ENCODE measurements around the gene CMTM8.

The CMTM8 gene

DNA sequence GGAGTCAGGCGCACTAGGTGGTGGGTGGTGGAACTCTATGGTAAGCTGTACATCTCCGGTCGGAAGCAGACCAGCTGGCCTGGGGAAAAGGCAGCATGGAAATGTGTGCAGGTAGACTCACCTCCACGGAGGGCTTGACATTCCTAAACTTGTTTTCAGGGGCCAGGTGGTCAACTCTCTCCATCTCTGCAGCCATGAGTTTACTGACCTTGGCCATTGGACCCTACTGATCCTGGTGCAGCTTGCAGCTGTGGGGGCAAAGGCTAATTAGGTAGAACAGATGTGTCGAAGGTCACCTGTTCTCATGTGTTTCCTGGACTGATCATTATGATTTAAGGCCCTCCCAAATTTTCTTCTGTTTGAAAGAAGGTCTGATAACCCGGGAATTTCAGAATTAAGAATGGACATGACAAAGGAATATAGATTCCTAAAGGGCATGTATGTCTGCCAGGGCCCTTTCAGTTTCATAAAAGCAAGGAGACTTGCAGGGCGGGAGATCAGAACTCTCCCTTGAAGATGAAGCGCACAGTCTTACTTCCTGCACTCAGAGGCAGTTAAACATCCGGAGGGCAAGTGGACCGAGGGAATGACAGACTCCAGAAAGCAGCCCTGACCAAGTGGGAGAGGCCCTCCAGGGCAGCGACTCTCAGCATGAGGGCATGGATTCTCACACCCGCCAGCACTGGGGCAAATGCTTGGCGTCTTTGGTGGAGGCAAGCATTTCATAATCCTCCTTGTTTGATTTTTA lies 97.1 kb downstream of the CMTM8 start:
- DNase-seq (ENCODE audit: low read depth, low spot score) = no peak

DNA sequence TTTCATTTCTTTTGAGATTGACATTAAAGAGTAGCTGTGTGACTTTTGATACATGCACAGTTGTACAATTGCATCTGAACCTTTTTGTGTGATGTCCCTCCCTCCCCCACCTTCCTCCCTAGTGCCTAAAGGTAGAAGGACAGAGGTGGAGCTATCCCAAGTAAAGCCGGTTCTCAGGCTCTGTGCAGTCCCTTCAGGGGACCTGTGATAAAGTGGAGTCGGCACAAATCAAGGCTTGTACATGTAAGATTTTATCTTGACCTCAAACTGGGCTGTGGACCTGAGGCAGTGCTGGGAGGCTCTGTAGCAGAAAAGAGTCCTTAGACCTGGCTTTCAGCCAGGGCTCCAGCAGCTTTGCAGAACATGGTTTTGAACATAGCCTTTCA lies 97.6 kb downstream of the CMTM8 start:
- DNase-seq (ENCODE audit: low read depth, low spot score) = no peak

DNA sequence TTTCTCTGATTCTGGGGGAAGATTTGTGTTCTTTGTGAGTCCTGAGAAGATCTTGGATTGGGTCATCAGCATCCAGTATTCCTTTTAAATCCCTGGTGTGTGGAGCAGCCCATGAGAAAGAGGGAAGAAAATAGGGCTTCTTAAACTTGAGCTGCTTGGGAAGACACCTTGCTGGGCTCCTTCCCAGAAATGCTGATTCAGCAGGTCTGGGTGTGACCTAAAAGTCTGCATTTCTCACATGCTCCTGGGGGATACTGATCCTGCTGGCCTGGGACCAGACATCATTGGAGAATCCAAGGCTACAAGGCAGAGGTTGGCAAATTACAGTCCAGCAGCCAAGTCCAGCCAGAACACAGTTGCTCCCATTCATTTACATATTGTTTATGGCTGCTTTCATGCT lies 99.0 kb downstream of the CMTM8 start:
- DNase-seq (ENCODE audit: low read depth, low spot score) = no peak

DNA sequence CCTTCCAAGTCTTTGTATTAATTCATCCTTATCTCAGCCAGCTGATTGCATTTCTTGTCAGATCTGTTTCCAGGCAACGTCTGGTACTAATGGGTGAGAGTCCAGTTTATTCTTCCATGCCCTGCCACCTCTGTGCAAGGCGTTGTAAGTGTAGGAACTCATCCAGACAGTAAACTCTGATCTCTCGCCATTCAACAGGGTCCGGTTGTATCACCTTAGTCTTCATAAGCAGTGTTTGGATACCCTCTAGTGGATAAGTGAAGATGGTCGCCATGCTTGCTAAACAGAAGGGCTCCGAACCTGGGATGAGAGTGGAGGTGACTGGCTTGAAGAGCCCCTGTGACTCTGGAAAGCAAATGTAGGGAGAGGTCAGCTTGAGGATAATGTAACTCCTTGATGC lies 101.6 kb downstream of the CMTM8 start:
- no peak for DNase-seq (ENCODE audit: low read depth, low spot score)

DNA sequence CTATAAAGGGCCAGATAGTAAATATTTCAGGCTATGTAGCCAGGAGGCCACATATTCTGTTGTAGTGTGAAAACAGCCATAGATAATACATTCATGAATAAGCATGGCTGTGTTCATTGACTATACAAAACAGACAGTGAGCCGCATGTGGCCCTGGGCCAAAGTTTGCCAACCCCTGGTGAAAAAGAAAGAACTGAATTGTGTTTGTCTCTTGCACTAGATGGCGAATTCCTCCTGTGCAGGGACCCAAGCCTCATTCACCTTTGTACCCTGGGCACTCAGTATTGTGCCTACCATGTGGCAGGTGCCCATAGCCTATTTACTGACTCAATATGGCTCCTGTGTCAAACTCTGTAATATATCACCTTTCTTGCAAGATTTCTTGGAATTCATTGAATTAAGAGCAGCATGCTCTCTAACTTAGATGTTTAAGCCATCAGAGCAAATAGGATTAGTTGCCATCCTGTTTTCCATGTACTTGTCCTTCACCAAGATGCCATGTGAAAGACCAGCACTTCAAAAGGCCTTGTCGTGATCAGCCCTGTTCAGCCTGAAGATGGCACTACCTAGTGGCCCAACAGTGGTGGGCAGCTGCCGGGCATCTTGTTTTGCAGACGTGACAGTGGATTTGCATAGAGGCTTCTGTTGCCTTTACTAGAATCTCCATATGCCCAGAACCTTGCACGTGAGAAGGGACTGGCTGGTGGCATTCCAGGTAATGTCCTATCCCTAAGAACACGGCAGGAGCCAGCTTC lies 102.3 kb downstream of the CMTM8 start:
- DNase-seq (ENCODE audit: low read depth, low spot score) = no peak

DNA sequence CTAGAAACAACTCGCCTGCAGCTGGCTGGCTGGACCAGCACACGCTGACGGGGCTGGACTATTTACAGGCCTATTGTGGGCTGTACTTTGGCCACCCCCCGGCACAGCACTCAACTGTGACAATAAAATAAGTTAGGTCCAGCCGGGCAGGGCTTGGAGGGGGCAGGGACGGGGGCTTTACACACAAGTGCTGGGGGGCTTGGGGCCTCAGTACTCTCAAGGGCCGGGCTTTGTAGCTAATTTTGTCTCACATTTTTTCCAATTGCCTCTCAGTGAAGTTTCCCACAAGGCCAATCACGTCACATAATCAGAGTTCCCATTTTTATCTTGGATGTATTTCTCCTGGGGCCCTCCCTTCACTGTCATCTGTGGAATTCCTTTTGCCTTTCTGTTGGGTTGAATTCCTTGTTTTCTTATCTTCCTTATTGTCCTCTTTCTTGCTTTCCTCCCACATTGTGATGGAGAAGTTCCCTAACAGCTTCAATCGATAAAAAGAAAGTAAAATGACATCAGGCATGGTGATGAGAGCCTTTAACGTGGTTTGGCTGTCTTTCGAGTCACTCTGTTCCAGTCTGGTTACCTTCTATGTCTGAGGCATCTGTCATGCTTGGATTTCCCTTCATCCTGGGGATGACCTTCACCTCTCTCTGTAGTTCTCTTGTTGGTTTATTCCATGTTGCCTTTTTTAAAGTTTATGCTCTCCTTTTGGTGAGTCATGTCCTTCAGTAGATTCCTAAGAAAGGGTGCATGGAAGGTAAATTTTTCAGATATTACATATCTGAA lies 109.1 kb downstream of the CMTM8 start:
- DNase-seq (ENCODE audit: low read depth, low spot score) = no peak

DNA sequence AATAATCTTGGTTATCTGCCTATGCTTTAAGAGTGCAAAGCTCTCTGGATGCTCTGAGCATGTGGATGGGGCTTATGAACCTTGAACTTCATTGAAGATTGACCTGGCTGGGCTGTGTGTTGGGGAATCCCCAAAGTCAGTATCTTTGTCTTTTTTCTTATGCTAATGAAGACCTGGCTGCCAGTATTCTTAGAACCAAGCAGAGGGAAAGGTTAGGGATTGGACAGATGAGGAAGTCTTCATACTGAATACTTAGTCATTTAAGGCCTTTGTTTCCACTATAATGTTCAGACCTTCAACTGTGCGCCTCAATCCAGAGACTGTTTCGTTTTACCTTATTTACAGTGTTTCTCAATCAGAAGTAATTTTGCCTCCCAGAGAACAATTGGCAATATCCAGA lies 110.7 kb downstream of the CMTM8 start:
- no peak for DNase-seq (ENCODE audit: low read depth, low spot score)

DNA sequence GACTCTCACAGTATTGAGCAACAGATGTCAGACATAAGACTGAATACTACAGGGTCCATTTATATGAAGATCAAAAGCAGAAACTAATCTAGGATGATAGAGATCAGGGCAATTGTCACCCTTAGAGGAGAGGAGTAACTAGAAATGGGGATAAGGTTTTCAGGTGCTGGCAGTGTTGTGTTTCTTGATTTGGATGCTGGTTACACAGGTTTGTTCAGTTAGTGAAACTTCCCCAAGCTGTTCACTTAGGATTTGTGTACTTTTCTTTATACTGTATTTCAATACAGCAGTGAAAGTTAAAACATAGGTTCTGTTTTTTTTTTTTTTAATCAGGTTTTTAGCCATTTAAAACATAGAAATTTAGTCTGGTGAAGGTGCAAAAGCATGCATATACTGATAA lies 114.1 kb downstream of the CMTM8 start:
- DNase-seq (ENCODE audit: low read depth, low spot score) = no peak

DNA sequence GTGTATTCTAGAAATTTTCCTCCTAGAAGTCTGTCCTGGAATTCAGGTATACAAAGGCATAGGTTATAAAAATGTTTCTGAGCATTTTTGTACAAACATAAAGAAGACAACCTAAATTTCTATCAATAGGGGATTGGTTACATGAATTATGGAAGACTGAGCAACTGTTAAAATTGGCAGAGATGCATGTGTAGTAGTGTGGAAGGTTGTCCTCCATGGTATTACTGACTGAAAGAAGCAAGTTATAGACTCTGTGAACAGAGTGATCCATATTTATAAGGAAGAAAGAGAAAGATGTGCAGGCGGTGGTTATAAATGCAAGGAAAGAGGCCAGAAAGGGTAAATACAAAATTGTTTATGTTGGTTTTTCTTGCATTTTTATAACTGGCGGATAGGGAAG lies 114.9 kb downstream of the CMTM8 start:
- DNase-seq (ENCODE audit: low read depth, low spot score) = no peak

DNA sequence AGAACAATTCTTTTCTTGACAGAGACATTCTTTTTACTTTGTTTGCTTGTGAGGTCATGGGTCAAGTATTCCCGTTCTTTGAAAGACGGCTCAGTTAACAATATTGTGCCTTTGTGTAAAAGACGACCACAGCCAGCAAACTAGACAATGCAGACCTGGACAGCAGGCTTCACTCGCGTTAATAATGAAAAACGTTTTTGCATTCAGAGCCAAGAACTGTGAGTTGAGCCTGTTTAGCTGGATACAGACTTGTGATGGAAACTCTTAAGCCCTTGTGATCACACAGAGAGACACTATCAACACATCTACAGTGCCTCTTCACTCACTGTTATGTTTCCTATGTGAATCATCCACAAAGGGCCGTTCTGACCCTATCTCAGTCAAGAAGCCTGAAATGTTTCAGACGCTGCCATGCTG lies 115.9 kb downstream of the CMTM8 start:
- DNase-seq (ENCODE audit: low read depth, low spot score) = no peak

DNA sequence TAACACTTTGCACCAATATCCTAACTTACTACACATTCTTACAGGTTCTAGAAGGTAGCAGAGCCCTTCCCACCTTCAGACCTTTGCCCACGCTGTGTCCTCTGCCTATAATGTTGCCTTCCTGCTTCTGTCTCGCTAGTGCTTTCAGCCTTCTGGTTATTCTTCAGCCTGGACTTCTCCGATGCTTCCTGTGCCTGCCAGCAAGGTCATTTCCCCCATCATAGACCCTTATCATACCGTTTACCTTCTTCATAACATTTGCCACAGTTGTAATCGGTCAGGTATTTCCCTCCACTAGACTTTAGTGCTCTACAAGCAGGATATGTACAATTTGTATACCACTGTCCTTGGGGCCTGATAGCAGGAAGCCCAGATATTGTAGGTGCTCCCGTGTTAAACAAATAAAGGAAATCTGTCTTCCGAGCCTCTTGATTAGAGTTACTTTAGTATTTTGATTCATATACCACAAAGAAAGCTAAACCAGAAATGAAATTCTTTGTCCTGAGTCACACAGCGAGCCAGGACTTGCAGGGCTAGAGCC lies 117.3 kb downstream of the CMTM8 start:
- DNase-seq (ENCODE audit: low read depth, low spot score) = no peak

DNA sequence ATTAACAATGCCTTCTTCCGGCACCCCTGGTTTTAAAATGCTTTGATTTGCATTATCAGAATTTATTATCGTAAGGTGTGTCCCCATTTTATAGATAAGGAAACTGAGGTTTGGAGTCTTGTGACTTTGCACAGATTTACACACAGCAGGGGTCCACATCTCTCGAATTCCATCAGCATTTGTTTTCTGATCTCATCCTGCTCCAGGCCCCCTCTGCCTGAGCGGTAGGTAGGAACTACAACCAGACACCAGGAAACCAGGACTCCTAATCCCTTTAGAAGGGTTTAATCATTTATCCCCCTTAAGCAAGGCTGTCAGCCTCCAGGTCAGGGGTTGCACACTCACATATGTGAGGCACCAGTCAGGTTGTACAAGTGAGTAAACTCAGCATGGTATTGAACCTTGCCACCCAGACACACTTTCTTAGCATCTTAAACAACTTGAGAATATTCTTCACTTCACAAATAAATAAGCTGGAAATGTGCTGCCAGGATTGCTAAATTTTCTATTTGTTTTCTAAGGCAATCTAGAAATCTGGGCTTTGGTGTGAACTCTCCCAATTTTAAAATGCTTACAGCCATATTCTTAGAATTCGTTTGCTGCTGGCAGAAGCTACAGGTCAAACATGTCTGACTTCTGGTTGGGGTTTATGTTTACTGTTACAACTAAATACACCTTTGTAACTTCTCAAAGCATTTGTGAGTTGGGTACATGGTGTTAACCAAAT lies 121.4 kb downstream of the CMTM8 start:
- DNase-seq (ENCODE audit: low read depth, low spot score) = no peak

DNA sequence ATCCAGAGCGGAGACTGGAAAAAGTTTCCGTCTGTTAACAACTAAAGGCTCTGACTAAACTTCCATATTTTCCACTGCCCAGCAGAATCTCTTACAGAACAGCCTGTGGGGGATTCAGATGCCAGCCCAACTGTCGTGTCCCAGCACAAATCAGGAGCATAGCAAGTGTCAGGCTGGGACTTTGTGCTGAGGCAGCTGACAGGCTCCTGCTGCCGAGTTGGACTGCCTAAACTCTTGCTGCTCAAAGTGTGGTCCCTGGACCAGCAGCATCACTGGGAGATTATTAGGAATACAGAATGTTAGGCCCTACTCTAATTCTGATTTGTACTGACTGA lies 122.0 kb downstream of the CMTM8 start:
- DNase-seq (ENCODE audit: low read depth, low spot score) = no peak

DNA sequence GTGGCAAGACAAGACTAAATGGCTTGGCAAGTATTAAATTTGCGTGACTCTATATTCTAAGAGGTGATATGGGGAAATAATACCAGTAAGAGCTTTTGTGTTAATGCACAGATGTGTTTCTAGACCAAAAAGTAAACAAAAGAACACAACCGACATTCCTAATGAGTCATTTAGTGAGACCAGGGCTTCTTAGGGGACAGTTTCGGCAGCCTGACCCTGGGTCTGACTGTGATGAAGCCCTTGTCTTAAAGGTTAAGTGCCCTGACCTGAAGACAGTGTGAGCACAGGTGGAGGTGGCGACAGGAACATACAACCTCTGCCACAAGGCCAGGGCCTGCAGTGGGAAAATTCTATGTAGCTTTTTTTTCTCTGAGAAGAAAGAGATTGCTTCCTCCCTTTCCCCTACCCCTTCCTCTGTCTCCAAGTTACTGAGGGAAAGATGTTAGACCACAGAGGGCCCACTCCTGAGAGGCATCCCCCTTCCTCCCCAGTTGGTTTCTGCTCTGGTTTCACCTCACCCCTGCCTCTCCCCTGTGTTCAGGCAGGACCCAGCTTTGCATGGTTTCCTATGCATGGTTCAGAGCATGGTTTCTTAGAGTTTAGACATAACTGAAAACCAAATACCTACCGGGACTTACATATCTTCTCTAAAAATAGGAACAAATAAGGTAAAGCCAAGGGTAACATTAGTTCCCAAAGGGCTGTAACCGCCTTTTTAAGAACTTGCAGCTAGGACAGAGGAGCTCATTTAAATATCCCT lies 128.3 kb downstream of the CMTM8 start:
- no peak for DNase-seq (ENCODE audit: low read depth, low spot score)

DNA sequence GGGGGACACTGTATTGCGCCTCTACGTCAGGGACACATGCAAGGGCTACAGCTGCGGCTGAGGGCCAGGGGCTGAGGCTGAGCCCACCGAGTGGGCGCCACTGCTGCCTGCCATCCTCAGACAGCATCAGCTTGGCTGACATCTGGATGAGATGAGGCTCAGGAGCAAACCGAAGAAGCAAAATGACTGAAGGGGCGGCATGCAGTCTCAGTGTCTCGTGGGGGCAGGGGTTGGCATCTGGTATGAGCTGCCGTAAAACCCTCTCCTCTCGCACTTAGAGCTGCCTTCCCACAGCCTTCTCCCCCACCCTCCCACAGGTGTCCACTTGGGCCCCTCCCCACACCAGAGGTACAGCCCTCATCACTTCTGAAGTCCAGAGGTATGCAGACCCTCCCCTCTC lies 129.0 kb downstream of the CMTM8 start:
- DNase-seq (ENCODE audit: low read depth, low spot score) = no peak

DNA sequence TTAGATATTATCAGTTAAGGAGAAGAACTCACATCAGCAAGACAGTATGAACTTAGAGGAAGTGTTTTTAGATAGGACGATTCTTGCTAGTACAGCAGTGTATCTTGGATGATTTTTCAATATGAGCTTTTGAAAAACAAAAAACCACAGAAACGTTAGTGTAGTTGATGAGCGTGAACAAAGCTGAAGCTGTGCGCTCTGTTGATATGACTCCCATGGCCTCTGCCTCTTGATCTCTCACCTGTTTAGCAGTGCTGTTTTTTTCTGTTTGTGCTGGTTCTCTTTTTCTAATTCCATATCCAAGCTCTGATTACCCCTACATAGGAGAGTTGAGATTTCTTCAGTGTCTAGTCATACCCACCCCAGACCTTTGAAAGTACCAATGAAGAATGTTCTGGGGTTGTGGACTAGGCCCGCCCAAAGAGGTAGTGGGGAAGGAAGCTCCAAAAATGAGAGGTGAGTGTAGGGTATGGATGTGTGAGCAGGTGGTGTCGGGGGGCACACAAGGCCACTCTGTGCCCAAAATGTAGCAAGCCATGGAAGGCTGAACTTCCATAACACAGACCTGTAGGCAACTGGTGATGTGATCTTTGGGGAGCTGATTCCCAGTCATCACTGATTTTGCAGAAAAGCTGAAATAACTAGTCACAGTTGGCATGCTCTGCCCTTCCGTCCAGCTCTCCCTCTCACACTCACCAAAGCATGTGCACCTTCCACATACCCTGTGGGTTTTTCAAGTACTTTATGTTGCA lies 133.2 kb downstream of the CMTM8 start:
- no peak for DNase-seq (ENCODE audit: low read depth, low spot score)

DNA sequence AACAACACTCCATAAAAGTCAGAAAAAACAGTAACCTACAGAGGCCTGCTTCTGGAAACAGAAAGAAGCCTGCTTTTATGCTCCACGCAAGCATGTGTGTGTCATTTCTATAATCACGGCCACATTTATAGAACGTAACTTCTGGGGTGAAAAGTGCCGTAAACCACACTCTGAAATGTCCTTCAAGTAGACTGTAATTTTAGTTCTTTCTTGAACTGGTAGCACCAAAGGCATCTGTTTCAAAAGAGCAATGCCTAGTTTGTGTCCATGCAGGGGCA lies 133.7 kb downstream of the CMTM8 start:
- DNase-seq (ENCODE audit: low read depth, low spot score) = no peak

DNA sequence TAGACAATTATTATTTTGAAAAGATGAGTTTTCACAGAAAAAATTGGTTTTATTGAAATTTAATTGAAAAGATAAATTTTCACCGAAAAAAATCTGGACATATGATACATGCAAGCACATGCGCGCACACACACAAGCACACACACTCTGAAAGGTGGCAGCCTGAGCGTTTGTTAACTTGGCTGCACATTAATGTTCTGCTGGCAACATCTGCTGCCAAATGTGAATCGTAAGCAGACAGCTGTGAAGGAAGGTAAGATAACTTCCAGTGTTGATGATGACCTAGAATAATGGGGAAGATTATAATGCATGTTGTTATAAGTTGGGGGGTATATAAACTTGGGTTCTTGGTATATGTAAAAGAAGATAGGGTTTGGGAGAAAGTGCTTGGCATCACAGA lies 134.8 kb downstream of the CMTM8 start:
- no peak for DNase-seq (ENCODE audit: low read depth, low spot score)

DNA sequence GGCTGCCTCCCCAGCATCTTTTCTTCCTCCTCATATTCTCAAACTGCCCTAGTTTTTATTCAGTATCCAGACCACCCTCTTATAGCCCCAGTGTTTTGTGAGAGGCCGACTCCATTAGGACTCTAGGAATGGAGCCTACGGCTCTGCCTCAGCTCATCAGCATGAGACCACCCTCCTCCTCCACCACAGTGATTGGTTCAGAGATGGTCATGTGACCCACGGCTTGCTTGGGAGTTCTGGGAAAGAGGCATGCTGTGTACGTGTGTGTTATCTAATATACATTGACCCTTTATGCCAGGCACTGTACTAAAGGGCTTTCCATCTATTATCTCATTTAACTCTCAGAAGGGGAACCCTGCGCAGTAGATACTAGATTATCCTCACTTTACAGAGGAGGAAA lies 135.4 kb downstream of the CMTM8 start:
- DNase-seq (ENCODE audit: low read depth, low spot score) = no peak

DNA sequence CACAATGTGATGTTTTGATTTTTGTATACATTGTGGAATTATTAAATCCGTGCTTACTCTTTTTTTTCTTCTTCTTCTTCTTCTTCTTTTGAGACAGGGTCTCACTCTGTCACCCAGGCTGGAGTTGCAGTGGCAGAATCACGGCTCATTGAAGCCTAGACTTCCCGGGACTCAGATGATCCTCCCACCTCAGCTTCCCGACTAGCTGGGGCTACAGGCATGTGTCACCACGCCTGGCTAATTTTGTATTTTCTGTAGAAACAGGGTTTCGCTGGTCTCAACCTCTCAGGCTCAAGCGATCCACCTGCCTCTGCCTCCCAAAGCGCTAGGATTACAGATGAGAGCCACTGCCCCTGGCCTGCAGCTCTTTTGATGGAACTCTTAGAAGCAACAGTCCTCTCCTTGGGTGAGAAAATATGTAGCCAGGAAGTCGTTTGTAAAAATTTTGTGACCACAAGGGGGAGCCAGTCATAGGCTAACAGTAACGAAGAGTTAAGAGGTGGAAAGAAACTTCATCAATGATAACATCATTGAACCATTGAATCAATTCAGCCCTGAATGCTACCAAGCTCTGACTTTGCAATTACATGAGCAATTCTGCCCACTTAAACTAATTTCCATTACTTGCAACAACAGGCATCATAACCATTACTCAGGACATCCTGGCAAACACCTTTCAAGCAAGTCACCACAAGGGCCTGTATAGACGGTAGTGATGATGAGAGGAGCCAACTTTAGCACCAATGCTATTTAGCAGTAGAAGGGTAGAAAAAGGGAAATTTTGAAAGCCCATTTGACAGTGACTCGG lies 136.5 kb downstream of the CMTM8 start:
- no peak for DNase-seq (ENCODE audit: low read depth, low spot score)

Measured in brain pericyte (primary cell).